Measurements from ENCODE around the gene HELZ. TPM values are rescaled to one million over a fixed set of nuclear protein-coding genes. Genes with fewer than 3 reads are reported as not detected.
A peak's percentile ranks its signal among the peaks of the same experiment; 100 is the strongest.
"Not testable (repeated sequence)": the region's sequence is repeated elsewhere in the genome, so short reads cannot be mapped to it uniquely, and the experiment has no call there.

Gene HELZ
- total RNA-seq, 6 donors from 2014 or later: 52.1 to 166 (median 60.8) TPM

- Histone ChIP-seq H3K4me1 (no peaks in the 10 kb centered on the region), H3K36me3 (no peaks in the 10 kb centered on the region), H3K27ac (no peak within 1 kb of the TSS), H3K27me3 (no peaks in the 10 kb centered on the region), H3K4me3 (no peak within 1 kb of the TSS), H3K9me3 (peaks cover 6 to 20% (median 10%) of the 10 kb centered on the region in 4 donors)
- no peak for TF ChIP-seq EP300 (IDR thresholded peaks at IDR 0.05)
- no peak for TF ChIP-seq POLR2A (IDR thresholded peaks at IDR 0.05)
- DNase-seq (peak in 1 of 2 donors; percentile 67), ATAC-seq (ENCODE audit: low FRiP score in 2 of 2) (peak in 1 of 2 donors; percentile 16)
- 87 to 90% methylated on average over 13 to 28 of the region's 32 CpGs for WGBS, 2 donors
These were observed 200.8 kb downstream of the HELZ start, which contains the start of gene CACNG1 for GRCh38 chr17:67044016-67044772. Gene CACNG1 (plus strand): TSS chr17:67044554. CDS start chr17:67044661, 107 bp downstream.

- H3K27me3 ChIP-seq: no peaks in the 10 kb centered on the region
- WGBS, 2 donors: 85 to 86% methylated on average over 12 of the region's 12 CpGs
- TF ChIP-seq POLR2AphosphoS5 (IDR thresholded peaks at IDR 0.05): no peak
- TF ChIP-seq, protein P1, sequence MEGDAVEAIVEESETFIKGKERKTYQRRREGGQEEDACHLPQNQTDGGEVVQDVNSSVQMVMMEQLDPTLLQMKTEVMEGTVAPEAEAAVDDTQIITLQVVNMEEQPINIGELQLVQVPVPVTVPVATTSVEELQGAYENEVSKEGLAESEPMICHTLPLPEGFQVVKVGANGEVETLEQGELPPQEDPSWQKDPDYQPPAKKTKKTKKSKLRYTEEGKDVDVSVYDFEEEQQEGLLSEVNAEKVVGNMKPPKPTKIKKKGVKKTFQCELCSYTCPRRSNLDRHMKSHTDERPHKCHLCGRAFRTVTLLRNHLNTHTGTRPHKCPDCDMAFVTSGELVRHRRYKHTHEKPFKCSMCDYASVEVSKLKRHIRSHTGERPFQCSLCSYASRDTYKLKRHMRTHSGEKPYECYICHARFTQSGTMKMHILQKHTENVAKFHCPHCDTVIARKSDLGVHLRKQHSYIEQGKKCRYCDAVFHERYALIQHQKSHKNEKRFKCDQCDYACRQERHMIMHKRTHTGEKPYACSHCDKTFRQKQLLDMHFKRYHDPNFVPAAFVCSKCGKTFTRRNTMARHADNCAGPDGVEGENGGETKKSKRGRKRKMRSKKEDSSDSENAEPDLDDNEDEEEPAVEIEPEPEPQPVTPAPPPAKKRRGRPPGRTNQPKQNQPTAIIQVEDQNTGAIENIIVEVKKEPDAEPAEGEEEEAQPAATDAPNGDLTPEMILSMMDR (IDR thresholded peaks at IDR 0.05): no peak
- TF ChIP-seq POLR2A (IDR thresholded peaks at IDR 0.05): no peak
- TF ChIP-seq EP300 (IDR thresholded peaks at IDR 0.05): no peak
These were observed 201.7 kb downstream of the HELZ start for GRCh38 chr17:67043283-67043682.

GRCh38 chr17:67041941-67042899 lies 202.8 kb downstream of the HELZ start:
- Histone ChIP-seq H3K4me3 (no peak overlapping the region), H3K4me1 (no peaks in the 10 kb centered on the region), H3K9me3 (peaks cover 0 to under 1% (median 0%) of the 10 kb centered on the region in 4 donors), H3K27ac (no peak overlapping the region), H3K36me3 (no peaks in the 10 kb centered on the region), H3K27me3 (no peaks in the 10 kb centered on the region)
- 56 to 58% methylated on average over 10 to 11 of the region's 11 CpGs for WGBS, 2 donors
- TF ChIP-seq POLR2A (IDR thresholded peaks at IDR 0.05) (no peak), EP300 (IDR thresholded peaks at IDR 0.05) (no peak), POLR2AphosphoS5 (IDR thresholded peaks at IDR 0.05) (no peak)
- TF ChIP-seq, protein P1 (IDR thresholded peaks at IDR 0.05): no peak
- DNase-seq (peak in 1 of 2 donors; percentile 39), ATAC-seq (ENCODE audit: low FRiP score in 2 of 2) (no peak)

More at GRCh38 chr17:67043283-67043682, 201.7 kb downstream of the HELZ start:
- Histone ChIP-seq H3K4me1 (no peaks in the 10 kb centered on the region), H3K36me3 (no peaks in the 10 kb centered on the region), H3K27ac (no peak overlapping the region), H3K9me3 (peaks cover 0 to 11% (median 2%) of the 10 kb centered on the region in 4 donors), H3K4me3 (no peak overlapping the region)
- peak in 1 of 2 donors; percentile 31 for DNase-seq
- no peak for ATAC-seq (ENCODE audit: low FRiP score in 2 of 2)

GRCh38 chr17:67041531-67041930 lies 203.5 kb downstream of the HELZ start:
- Histone ChIP-seq H3K27ac (no peak overlapping the region), H3K4me3 (no peak overlapping the region), H3K9me3 (no peaks in the 10 kb centered on the region), H3K4me1 (no peaks in the 10 kb centered on the region), H3K27me3 (no peaks in the 10 kb centered on the region), H3K36me3 (no peaks in the 10 kb centered on the region)
- no peak for TF ChIP-seq POLR2A (IDR thresholded peaks at IDR 0.05)
- TF ChIP-seq, protein P1 (IDR thresholded peaks at IDR 0.05): no peak
- no peak for DNase-seq
- WGBS, 2 donors: 80 to 87% methylated on average over 7 of the region's 7 CpGs
- no peak for ATAC-seq (ENCODE audit: low FRiP score in 2 of 2)

DNA sequence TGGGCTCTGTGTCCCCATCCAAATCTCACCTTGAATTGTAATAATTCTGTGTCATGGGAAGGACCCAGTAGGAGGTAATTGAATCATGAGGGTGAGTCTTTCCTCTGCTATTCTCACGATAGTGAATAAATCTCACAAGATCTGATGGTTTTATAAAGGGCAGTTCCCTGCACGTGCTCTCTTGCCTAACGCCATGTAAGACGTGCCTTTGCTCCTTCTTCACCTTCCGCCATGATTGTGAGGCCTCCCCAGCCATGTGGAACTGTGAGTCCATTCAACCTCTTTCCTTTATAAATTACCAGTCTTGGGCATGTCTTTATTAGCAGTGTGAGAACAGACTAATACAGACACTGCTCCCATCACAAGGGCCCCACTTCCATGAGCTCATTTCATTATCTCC lies 203.9 kb downstream of the HELZ start:
- WGBS, 2 donors: 82 to 97% methylated on average over 5 of the region's 5 CpGs
- not testable (repeated sequence) for H3K27me3 ChIP-seq; H3K4me3 ChIP-seq; H3K36me3 ChIP-seq; H3K4me1 ChIP-seq; ATAC-seq (ENCODE audit: low FRiP score in 2 of 2); DNase-seq; H3K9me3 ChIP-seq; H3K27ac ChIP-seq
